HG03060 (cell line): ENCODE results near the gene CARTPT.

Experiments used
- ATAC-seq: cut with Tn5 transposase; IDR thresholded peaks from one replicate; pipeline ENCODE4 v1.9.1; 2021; ENCODE audit warnings: low read depth, moderate number of reproducible peaks; ENCODE audit not compliant: unreplicated experiment

The CARTPT gene

GRCh38 chr5:71719063-71719964 lies at the start of gene CARTPT:
Gene CARTPT (plus strand): TSS chr5:71719275. CDS start chr5:71719294, 19 bp downstream.
- no peak for ATAC-seq

GRCh38 chr5:71677977-71678376 lies 41.1 kb upstream of the CARTPT start:
- ATAC-seq = no peak

GRCh38 chr5:71679714-71680113 lies 39.4 kb upstream of the CARTPT start:
- ATAC-seq = no peak

GRCh38 chr5:71680510-71680909 lies 38.6 kb upstream of the CARTPT start:
- ATAC-seq = no peak

- no peak for ATAC-seq
These were observed 37.8 kb upstream of the CARTPT start for GRCh38 chr5:71681296-71681695.

- ATAC-seq = no peak
These were observed 34.8 kb upstream of the CARTPT start for GRCh38 chr5:71684309-71684708.

- no peak for ATAC-seq
These were observed 25.1 kb upstream of the CARTPT start for GRCh38 chr5:71693828-71694427.

GRCh38 chr5:71695071-71695470 lies 24.0 kb upstream of the CARTPT start:
- ATAC-seq = no peak

- ATAC-seq = no peak
These were observed 23.5 kb upstream of the CARTPT start for GRCh38 chr5:71695595-71695994.

GRCh38 chr5:71697967-71698366 lies 21.1 kb upstream of the CARTPT start:
- no peak for ATAC-seq

GRCh38 chr5:71699233-71699632 lies 19.8 kb upstream of the CARTPT start:
- ATAC-seq = no peak

GRCh38 chr5:71699751-71700150 lies 19.3 kb upstream of the CARTPT start:
- no peak for ATAC-seq

- no peak for ATAC-seq
These were observed 18.3 kb upstream of the CARTPT start for GRCh38 chr5:71700803-71701202.

GRCh38 chr5:71701407-71701806 lies 17.7 kb upstream of the CARTPT start:
- ATAC-seq = no peak

- ATAC-seq = no peak
These were observed 15.1 kb upstream of the CARTPT start for GRCh38 chr5:71703941-71704340.

GRCh38 chr5:71705421-71705820 lies 13.7 kb upstream of the CARTPT start:
- ATAC-seq = no peak

- ATAC-seq = no peak
These were observed 12.2 kb upstream of the CARTPT start for GRCh38 chr5:71706906-71707305.

GRCh38 chr5:71711610-71712009 lies 7.5 kb upstream of the CARTPT start:
- ATAC-seq = no peak

- no peak for ATAC-seq
These were observed 4.2 kb upstream of the CARTPT start for GRCh38 chr5:71714911-71715310.

GRCh38 chr5:71727978-71728377 lies 8.9 kb downstream of the CARTPT start:
- ATAC-seq = no peak

- ATAC-seq = no peak
These were observed 11.9 kb downstream of the CARTPT start for GRCh38 chr5:71731015-71731414.

GRCh38 chr5:71732011-71732410 lies 12.9 kb downstream of the CARTPT start:
- no peak for ATAC-seq
